ENCODE data around the gene TRIM31. TPM values are rescaled to one million over a fixed set of nuclear protein-coding genes. Genes with fewer than 3 reads are reported as not detected.
"Not testable (repeated sequence)": the region's sequence is repeated elsewhere in the genome, so short reads cannot be mapped to it uniquely, and the experiment has no call there.

Gene TRIM31
- total and polyA plus RNA-seq, 4 donors: 0.30 to 1.4 (median 0.31) TPM; not detected in 1

GRCh38 chr6:30122515-30122914 lies 9.6 kb upstream of the TRIM31 start:
- DNase-seq: no peak
- H3K27ac ChIP-seq (ENCODE audit: low read depth in 1 of 2, low read length in 1 of 2): no peak overlapping the region
- no peak for ATAC-seq (ENCODE audit: insufficient read depth, low FRiP score)
- H3K36me3 ChIP-seq (ENCODE audit: control insufficient read depth in 4 of 4, insufficient read depth in 4 of 4, low read length in 4 of 4): no peaks in the 10 kb centered on the region
- no peaks in the 10 kb centered on the region for H3K9me3 ChIP-seq (ENCODE audit: control insufficient read depth in 4 of 4, insufficient read depth in 3 of 4, low read length in 3 of 4)
- H3K27me3 ChIP-seq (ENCODE audit: control insufficient read depth in 3 of 3, insufficient read depth in 3 of 3, low read length in 2 of 3): peaks cover 0 to 41% (median 24%) of the 10 kb centered on the region in 3 donors
- TF ChIP-seq, protein P1, sequence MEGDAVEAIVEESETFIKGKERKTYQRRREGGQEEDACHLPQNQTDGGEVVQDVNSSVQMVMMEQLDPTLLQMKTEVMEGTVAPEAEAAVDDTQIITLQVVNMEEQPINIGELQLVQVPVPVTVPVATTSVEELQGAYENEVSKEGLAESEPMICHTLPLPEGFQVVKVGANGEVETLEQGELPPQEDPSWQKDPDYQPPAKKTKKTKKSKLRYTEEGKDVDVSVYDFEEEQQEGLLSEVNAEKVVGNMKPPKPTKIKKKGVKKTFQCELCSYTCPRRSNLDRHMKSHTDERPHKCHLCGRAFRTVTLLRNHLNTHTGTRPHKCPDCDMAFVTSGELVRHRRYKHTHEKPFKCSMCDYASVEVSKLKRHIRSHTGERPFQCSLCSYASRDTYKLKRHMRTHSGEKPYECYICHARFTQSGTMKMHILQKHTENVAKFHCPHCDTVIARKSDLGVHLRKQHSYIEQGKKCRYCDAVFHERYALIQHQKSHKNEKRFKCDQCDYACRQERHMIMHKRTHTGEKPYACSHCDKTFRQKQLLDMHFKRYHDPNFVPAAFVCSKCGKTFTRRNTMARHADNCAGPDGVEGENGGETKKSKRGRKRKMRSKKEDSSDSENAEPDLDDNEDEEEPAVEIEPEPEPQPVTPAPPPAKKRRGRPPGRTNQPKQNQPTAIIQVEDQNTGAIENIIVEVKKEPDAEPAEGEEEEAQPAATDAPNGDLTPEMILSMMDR (IDR thresholded peaks at IDR 0.05; ENCODE audit: control extremely low read depth, extremely low read depth): no peak
- no peak overlapping the region for H3K9ac ChIP-seq (ENCODE audit: insufficient read depth in 1 of 2, low read length in 2 of 2)
- peaks cover 0 to 5% (median 0%) of the 10 kb centered on the region in 5 donors for H3K4me1 ChIP-seq (ENCODE audit: control insufficient read depth in 5 of 5, insufficient read depth in 5 of 5, low read length in 5 of 5)
- 26 to 53% methylated on average over 2 of the region's 2 CpGs for WGBS, 2 donors
- no peak overlapping the region for H3K4me3 ChIP-seq

DNA sequence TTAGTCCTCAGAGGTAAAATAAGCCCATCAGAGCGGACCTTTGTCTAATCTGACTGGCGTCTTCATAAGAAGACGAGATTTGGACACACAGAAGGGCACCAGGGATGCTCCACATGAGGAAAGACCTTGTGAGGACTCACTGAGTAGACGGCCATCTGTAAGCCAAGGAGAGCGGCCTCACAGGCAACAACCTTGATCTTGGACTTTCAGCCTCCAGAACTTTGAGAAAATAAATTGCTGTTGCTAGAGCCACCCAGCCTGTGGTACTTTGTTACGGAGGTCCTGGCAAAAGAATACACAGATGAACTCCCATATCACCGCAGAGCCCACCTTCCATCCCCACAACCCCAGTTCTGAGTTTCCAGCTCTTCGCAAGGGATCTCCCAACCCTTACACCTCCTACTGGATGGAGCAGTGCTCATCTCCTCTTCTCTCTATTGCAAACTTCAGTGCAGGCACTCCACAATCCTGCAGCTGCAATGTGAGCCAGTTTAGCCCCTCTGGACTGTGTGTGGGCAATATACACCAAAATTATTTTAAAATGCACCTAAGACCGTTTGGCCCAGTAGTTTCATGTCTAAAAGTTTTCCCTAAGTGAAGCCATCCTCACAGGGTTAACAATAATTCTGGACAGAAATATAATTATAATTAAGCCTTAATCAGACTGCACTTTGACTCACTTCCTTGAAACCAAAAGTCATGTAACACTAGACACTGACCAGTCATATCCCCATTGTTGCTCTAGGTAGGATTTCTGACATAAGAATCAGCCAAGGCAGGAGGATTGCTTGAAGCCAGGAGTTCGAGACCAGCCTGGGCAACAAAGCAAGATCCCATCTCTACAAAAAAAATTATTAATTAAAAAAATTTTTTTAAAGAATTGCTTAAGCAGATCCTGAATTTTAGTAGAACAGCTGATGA lies 8.8 kb upstream of the TRIM31 start:
- WGBS, 2 donors: 86 to 91% methylated on average over 10 of the region's 10 CpGs
- Histone ChIP-seq H3K9me3 (ENCODE audit: control insufficient read depth in 4 of 4, insufficient read depth in 3 of 4, low read length in 3 of 4) (no peaks in the 10 kb centered on the region), H3K27me3 (ENCODE audit: control insufficient read depth in 3 of 3, insufficient read depth in 3 of 3, low read length in 2 of 3) (peaks cover 0 to 33% (median 22%) of the 10 kb centered on the region in 3 donors), H3K36me3 (ENCODE audit: control insufficient read depth in 4 of 4, insufficient read depth in 4 of 4, low read length in 4 of 4) (no peaks in the 10 kb centered on the region), H3K27ac (ENCODE audit: low read depth in 1 of 2, low read length in 1 of 2) (no peak overlapping the region), H3K4me1 (ENCODE audit: control insufficient read depth in 5 of 5, insufficient read depth in 5 of 5, low read length in 5 of 5) (no peaks in the 10 kb centered on the region), H3K4me3 (no peak overlapping the region), H3K9ac (ENCODE audit: insufficient read depth in 1 of 2, low read length in 2 of 2) (no peak overlapping the region)
- DNase-seq (no peak), ATAC-seq (ENCODE audit: insufficient read depth, low FRiP score) (no peak)
- TF ChIP-seq, protein P1 (IDR thresholded peaks at IDR 0.05; ENCODE audit: control extremely low read depth, extremely low read depth): no peak

DNA sequence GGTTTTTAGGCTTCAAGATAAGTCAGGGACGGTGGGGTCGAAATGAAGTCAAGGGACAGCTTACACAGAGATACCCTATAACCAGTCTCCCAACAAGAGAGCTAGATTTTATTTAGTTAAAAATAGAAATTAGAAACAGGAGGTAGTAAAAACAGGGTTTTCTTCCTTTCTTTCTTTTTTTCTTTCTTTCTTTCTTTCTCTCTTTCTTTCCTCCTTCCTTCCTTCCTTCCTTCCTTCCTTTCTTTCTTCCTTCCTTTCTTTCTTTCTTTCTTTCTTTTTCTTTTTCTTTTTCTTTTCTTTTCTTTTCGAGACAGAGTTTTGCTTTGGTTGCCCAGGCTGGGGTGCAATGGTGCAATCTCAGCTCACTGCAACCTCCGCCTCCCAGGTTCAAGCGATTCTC lies 5.8 kb upstream of the TRIM31 start:
- not testable (repeated sequence) for DNase-seq; H3K4me1 ChIP-seq (ENCODE audit: control insufficient read depth in 5 of 5, insufficient read depth in 5 of 5, low read length in 5 of 5); H3K27ac ChIP-seq (ENCODE audit: low read depth in 1 of 2, low read length in 1 of 2); H3K9me3 ChIP-seq (ENCODE audit: control insufficient read depth in 4 of 4, insufficient read depth in 3 of 4, low read length in 3 of 4); H3K36me3 ChIP-seq (ENCODE audit: control insufficient read depth in 4 of 4, insufficient read depth in 4 of 4, low read length in 4 of 4); H3K9ac ChIP-seq (ENCODE audit: insufficient read depth in 1 of 2, low read length in 2 of 2); H3K4me3 ChIP-seq; ATAC-seq (ENCODE audit: insufficient read depth, low FRiP score)
- 89 to 94% methylated on average over 5 of the region's 5 CpGs for WGBS, 2 donors
- H3K27me3 ChIP-seq (ENCODE audit: control insufficient read depth in 3 of 3, insufficient read depth in 3 of 3, low read length in 2 of 3): peaks cover 0 to 24% (median 10%) of the 10 kb centered on the region in 3 donors

GRCh38 chr6:30116724-30117123 lies 3.8 kb upstream of the TRIM31 start:
- DNase-seq: no peak
- Histone ChIP-seq H3K9me3 (ENCODE audit: control insufficient read depth in 4 of 4, insufficient read depth in 3 of 4, low read length in 3 of 4) (no peaks in the 10 kb centered on the region), H3K4me3 (no peak overlapping the region), H3K36me3 (ENCODE audit: control insufficient read depth in 4 of 4, insufficient read depth in 4 of 4, low read length in 4 of 4) (no peaks in the 10 kb centered on the region), H3K27ac (ENCODE audit: low read depth in 1 of 2, low read length in 1 of 2) (no peak overlapping the region), H3K4me1 (ENCODE audit: control insufficient read depth in 5 of 5, insufficient read depth in 5 of 5, low read length in 5 of 5) (no peaks in the 10 kb centered on the region), H3K9ac (ENCODE audit: insufficient read depth in 1 of 2, low read length in 2 of 2) (no peak overlapping the region), H3K27me3 (ENCODE audit: control insufficient read depth in 3 of 3, insufficient read depth in 3 of 3, low read length in 2 of 3) (peaks cover 0 to 36% (median 28%) of the 10 kb centered on the region in 3 donors)
- TF ChIP-seq, protein P1 (IDR thresholded peaks at IDR 0.05; ENCODE audit: control extremely low read depth, extremely low read depth): no peak
- WGBS, 2 donors: 78 to 81% methylated on average over 6 of the region's 6 CpGs
- no peak for ATAC-seq (ENCODE audit: insufficient read depth, low FRiP score)

Measured in lung (tissue), 12 donors.